ENCODE measurements around the gene SCARB1.
"Not testable (repeated sequence)": the region's sequence is repeated elsewhere in the genome, so short reads cannot be mapped to it uniquely, and the experiment has no call there.

SCARB1 gene, protein sequence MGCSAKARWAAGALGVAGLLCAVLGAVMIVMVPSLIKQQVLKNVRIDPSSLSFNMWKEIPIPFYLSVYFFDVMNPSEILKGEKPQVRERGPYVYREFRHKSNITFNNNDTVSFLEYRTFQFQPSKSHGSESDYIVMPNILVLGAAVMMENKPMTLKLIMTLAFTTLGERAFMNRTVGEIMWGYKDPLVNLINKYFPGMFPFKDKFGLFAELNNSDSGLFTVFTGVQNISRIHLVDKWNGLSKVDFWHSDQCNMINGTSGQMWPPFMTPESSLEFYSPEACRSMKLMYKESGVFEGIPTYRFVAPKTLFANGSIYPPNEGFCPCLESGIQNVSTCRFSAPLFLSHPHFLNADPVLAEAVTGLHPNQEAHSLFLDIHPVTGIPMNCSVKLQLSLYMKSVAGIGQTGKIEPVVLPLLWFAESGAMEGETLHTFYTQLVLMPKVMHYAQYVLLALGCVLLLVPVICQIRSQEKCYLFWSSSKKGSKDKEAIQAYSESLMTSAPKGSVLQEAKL

DNA sequence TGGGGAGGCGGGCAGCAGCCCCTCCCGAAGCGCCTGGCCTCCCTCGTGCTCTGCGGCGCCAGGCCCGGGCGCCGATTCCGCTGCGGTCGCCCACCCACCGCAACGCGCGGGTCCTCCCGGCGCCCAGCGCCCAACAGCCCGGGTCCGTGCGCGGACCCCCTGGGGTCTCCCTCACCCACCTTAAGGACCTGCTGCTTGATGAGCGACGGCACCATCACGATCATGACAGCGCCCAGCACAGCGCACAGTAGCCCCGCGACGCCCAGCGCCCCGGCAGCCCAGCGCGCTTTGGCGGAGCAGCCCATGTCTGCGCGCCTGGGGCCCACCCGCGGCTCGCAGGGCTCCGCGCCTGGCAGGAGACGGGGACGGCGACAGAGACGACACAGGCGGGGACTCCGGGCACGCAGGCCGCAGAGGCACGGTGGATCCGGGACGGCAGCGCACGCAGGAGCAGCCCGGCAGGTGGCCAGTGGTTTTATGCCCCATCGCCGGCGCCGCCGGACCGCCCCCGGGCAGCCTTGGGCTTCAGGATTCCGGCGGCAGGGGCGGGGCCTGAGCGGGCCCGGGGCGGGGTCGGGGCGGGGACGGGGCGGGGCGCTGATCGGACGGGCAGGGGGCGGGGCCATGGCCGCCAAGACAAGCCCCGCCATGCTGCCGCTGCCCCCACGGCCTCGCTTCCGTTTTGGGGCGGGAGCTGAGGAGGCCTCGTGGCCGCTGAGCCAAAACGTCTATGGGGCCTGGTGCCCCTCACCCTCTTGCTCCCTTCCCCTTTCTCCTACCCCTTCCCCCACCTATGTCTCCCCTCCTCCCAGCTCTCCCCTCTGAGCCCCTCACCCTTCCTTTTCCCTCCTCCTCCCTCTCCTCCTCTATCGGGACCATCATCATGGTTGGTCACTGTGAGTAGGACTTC, at the start of gene SCARB1:
SCARB1 (minus strand) TSS at position 449 of the 910 bp plus-strand sequence; CDS start at position 305, 144 bp downstream.
- peak; percentile 84 for DNase-seq
- in situ Hi-C loops (cut with MboI; ENCODE audit: low pct_unique_long_range_greater_than_20kb, low sequenced_read_pairs), result no loop called here

DNA sequence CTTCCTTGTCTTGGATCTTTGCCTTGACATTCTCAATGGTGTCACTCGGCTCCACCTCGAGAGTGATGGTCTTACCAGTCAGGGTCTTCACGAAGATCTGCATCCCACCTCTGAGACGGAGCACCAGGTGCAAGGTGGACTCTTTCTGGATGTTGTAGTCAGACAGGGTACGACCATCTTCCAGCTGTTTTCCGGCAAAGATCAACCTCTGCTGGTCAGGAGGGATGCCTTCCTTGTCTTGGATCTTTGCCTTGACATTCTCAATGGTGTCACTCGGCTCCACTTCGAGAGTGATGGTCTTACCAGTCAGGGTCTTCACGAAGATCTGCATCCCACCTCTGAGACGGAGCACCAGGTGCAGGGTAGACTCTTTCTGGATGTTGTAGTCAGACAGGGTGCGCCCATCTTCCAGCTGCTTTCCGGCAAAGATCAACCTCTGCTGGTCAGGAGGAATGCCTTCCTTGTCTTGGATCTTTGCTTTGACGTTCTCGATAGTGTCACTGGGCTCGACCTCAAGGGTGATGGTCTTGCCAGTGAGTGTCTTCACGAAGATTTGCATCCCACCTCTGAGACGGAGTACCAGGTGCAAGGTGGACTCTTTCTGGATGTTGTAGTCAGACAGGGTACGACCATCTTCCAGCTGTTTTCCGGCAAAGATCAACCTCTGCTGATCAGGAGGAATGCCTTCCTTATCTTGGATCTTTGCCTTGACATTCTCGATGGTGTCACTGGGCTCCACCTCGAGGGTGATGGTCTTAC, 49.0 kb upstream of the SCARB1 start:
- in situ Hi-C loops (cut with MboI; ENCODE audit: low pct_unique_long_range_greater_than_20kb, low sequenced_read_pairs); DNase-seq: not testable (repeated sequence)

DNA sequence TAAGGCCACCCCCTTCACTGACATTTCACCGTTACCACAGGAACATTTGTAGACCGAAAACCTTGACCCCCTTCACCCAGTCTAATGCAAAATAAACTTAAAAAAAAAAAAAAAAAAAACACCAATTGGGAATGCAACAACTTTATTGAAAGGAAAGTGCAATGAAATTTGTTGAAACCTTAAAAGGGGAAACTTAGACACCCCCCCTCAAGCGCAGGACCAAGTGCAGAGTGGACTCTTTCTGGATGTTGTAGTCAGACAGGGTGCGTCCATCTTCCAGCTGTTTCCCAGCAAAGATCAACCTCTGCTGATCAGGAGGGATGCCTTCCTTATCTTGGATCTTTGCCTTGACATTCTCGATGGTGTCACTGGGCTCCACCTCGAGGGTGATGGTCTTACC, 47.9 kb upstream of the SCARB1 start:
- DNase-seq; in situ Hi-C loops (cut with MboI; ENCODE audit: low pct_unique_long_range_greater_than_20kb, low sequenced_read_pairs): not testable (repeated sequence)

DNA sequence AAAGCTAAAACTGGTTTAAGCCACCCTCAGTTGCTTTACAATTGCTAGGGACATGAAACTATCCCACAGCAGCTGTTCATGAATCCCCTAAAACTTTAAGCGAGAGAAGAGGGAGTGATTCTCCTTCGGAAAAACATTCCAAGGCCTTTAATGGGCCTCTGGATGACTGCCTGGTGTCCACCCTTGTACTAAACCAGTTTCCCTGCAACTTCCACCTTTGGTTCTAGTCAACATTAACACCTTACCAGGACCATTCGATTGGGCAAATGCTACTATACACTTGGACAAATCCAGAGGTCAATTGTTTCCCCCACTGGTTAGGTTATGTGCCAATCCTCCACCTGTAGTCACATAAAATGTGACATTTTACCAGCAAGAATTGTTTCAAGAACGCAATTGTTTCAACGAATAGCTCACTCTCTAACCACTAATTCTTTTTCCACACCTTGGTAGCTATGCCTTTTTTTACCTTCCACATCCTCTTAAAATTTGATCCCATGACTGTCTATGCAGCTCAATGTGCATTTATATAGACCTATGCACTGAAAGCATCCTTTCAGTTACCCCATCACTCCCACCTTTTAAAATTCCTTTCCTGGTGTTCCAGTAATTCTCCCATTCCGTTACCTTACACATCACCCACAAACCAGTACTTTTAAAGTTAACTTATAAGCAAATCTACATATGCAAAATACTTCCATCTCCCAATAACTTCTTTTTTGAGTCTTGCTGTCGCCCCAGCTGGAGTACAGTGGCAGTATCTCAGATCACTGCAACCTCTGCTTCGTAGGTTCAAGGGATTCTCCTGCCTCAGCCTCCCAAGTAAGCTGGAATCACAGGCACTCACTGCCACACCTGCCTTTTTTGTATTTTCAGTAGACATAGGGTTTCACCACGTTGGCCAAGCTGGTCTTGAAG, 47.2 kb upstream of the SCARB1 start:
- in situ Hi-C loops (cut with MboI; ENCODE audit: low pct_unique_long_range_greater_than_20kb, low sequenced_read_pairs), result no loop called here

DNA sequence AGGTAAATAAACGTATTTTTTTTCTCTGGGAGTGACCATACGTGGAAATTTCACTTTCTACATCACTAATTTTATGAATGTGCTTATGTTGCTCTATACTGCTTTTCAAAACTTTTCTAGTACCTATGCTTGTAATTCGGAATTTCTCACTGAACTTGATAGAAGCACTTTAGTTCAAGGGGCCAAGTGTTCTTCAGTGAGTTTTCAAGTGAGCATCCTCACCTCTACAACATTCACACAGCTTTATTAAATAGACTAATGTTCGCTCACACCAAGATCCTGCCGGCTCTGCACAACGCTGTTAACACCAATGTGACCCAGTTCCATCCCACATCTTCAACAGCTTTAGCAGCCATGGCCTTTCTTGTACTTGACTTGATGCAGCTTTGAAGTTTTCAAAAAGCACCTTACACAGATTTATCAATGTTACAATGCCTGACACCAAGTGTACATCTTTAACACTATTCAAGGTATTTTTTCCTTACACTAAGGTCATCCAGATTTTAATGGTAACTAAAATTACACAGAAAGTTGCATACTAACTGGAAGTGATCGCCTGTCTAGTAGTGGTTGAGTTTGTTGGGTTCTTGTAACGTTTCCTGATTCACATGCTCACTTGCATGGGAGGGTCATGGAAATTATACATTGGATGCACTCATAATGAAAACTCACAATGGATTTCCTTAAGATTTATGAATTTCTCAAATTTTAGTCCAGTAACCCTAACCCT, 46.3 kb upstream of the SCARB1 start:
- in situ Hi-C loops (cut with MboI; ENCODE audit: low pct_unique_long_range_greater_than_20kb, low sequenced_read_pairs), result no loop called here
- no peak for DNase-seq

More for the DNA sequence above, 47.2 kb upstream of the SCARB1 start:
- DNase-seq, result no peak

DNA sequence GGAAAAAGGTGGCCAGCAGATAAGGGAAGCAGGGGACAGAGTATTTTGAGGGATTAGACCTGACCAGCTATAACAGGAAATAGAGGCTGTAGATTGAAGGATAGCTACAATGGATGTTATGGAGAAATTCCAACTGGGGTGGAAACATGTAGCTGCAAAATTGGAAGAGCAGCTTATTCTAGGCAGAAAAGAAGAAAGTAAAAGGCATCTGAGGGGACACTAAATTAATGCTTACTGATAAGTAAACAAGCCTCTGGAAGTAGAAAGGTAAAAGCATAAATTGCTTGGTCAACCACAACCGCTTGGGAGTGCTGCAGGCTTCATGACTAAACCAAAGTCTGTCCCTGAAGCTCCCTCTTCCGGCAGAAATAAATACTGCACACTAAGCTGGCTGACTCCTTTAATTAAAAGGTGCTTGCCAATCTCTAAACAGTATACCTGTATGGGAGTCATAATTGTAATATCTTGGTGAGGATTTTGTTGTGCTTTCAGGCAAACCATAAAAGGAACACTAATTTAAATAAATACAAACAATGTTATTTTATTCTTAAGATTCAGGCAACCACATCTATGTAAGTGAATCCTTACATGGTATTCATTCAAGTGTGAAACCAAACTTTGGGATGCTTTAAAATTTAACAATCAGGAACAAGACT, 43.1 kb upstream of the SCARB1 start:
- in situ Hi-C loops (cut with MboI; ENCODE audit: low pct_unique_long_range_greater_than_20kb, low sequenced_read_pairs), result no loop called here
- DNase-seq, result peak; percentile 93

DNA sequence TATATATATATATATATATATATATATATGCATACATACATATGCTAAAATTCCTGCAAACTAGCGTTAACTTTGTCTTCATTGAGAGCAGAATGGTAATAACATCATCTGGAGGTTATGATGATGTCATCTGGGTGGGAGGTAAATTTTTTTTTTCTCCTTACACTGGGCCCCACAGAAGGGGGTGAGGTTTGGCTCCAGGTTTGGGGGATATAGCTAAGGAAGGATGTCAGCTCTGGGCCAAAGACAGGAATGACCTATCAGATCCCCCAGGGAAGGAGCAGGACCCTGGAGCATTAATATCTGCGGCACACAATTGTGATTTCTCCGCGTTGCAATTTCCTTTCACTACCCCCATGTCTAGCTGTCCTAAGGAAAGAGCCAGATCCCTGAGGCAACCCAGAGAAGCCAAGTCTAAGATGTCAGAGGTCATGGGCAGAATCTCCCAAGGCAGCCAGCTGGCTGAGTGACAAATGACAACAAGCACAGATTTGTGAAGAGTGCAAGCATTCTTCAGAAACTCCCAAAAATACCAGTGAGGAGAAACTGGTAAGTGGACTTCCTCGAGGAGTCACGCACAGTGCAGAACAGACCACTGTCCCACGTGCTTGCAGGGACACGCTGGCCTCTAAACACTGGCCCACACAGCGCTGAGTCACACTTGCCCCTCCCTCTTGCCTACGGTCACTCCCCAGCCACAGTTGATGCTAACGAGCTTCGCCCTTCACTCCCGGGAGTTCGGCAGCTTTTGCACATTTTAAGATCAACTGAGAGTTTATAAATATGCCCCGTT, 40.8 kb upstream of the SCARB1 start:
- no peak for DNase-seq

DNA sequence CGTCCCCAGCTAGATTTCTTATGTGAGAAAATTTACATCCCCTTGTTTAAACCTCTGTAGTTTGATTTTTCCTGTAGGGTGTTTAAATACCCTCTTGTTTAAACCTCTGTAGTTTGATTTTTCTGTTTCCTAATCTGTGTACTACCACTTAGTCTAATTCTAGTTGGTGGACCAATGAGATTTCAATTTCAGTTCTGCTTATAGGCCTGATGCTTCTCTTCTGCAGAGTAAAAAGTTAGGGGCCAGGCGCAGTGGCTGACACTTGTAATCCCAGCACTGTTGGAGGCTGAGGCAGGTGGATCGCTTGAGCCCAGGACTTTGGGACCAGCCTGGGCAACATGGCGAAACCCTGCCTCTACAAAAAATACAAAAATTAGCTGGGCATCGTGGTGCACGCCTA, 39.3 kb upstream of the SCARB1 start:
- in situ Hi-C loops (cut with MboI; ENCODE audit: low pct_unique_long_range_greater_than_20kb, low sequenced_read_pairs), result no loop called here
- DNase-seq, result no peak

More for the DNA sequence above, 40.8 kb upstream of the SCARB1 start:
- in situ Hi-C loops (cut with MboI; ENCODE audit: low pct_unique_long_range_greater_than_20kb, low sequenced_read_pairs), result no loop called here

DNA sequence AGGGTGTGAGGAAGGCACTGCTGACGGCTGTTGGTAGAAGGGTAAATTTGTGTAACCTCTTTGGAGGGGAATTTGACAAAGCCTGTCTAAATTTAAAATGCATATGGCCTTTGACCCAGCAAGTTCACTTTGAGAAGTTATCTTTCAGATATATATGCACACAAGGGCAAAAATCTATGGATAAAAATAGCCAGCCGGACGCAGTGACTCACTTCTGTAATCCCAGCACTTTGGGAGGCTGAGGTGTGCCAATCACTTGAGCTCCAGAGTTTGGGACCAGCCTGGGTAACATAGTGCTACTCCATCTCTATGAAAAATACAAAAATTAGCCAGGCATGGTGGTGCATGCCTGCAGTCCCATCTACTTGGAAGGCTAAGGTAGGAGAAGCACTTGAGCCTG, 37.3 kb upstream of the SCARB1 start:
- no peak for DNase-seq
- in situ Hi-C loops (cut with MboI; ENCODE audit: low pct_unique_long_range_greater_than_20kb, low sequenced_read_pairs), result no loop called here

DNA sequence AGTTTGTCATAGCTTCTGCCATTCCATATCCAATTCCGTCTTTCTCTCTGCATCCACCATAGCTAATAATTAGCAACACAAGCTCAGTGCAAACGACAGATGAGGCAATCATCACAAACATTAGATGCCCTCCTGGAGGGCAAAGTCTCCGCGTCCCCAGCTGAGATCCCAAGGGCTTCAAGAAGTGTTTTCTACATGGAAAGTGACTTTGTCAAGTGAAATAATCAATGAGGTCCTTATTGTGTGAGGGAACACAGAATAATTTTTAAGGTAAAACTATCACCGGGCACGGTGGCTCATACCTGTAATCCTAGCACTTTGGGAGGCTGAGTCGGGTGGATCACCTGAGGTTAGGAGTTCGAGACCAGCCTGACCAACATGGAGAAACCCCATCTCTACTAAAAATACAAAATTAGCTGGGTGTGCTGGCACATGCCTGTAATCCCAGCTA, 36.7 kb upstream of the SCARB1 start:
- DNase-seq; in situ Hi-C loops (cut with MboI; ENCODE audit: low pct_unique_long_range_greater_than_20kb, low sequenced_read_pairs): not testable (repeated sequence)

DNA sequence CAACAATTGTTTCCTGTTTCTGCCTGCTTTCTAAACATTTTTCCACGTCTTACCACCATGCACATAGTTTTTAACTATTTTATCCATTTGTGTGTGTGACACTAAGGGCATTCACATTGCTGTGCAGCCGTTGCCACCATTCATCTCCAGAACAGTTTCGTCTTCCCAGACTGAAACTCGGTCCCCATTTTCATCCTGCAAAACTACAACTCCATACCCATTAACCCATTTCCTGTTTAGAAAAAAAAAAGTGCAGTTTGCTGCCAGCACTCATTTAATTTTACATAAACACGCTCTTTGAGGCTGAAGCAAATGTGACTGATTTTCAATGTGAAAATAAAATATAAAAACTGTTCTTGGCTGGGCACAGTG, 35.2 kb upstream of the SCARB1 start:
- in situ Hi-C loops (cut with MboI; ENCODE audit: low pct_unique_long_range_greater_than_20kb, low sequenced_read_pairs), result no loop called here
- no peak for DNase-seq

DNA sequence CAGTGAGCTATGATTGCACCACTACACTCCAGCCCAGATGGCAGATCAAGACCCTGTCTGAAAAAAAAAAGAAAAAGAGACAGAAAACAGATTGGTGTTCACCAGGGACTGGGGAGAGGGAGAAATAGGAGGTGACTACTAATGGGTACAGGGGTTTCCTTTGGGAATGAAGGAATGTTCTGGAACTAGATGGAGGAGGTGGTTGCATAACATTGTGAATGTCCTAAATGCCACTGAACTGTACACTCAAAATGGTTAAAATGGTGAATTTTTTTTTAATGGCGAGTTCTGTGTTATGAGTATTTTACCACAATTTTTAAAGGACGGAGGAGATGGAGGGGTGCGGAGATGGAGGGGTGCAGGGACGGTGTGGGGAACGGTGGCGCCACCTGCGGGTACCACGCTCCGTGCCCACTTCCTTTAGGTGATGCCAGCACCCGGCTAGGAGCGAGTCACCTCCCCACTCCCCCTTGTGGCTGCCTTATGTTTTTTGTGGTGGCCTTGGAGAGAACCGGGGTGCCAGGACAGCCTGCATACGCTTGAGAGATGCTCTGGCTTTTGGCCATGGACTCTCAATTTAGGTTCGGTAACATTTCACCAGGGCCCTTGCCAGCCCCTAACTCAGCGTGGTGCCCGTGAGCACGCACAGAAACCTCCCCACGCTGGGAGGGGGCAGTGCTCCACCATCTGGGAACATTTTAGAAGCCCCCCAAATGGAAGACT, 34.7 kb upstream of the SCARB1 start:
- DNase-seq, result peak; percentile 50

DNA sequence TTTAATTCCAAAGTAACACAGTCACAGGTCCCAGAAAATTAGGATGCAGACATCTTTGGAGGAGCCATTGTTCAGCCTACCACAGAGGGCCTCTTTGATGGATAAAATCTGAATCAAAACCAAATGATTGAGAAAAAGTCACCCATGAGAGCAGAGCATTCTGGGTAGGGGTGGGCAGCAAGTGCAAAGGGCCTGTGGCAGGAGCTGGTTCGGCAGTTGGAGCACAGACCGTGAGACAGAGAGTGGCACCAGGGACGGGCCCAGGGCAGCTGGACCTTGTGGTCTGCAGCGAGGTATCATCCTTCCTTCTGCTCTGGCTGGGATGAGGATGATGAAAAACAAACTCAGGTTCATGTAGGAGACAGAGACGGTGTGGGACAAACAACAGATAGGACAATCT, 32.8 kb upstream of the SCARB1 start:
- no peak for DNase-seq
- in situ Hi-C loops (cut with MboI; ENCODE audit: low pct_unique_long_range_greater_than_20kb, low sequenced_read_pairs), result no loop called here

More for the DNA sequence above, 34.7 kb upstream of the SCARB1 start:
- in situ Hi-C loops (cut with MboI; ENCODE audit: low pct_unique_long_range_greater_than_20kb, low sequenced_read_pairs), result no loop called here

DNA sequence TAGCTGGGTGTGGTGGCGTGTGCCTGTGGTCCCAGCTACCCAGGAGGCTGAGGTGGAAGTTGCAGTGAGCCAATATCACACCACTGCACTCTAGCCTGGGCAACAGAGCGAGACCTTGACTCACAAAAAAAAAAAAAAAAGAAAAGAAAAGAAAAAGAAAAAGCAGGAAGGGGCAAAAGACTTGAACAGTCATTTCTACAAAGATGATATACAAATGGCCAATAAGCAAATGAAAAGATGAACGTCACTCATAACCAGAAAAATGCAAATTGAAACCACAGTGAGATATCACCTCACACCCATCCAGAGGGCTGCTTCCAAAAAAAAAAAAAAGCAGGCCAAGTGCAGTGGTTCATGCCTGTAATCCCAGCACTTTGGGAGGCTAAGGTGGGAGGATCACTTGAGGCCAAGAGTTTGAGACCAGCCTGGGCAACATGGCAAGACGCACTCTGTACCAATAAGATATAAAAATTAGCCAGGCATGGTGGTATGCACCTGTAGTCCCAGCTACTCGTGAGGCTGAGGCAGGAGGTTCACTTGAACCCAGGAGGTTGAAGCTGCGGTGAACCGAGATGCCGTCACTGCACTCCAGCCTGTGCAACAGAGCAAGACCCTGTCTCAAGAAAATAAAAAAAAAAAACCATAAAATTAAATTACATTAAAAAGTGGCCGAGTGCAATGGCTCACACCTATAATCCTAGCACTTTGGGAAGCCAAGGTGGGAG, 30.3 kb upstream of the SCARB1 start:
- in situ Hi-C loops (cut with MboI; ENCODE audit: low pct_unique_long_range_greater_than_20kb, low sequenced_read_pairs), result no loop called here
- no peak for DNase-seq

DNA sequence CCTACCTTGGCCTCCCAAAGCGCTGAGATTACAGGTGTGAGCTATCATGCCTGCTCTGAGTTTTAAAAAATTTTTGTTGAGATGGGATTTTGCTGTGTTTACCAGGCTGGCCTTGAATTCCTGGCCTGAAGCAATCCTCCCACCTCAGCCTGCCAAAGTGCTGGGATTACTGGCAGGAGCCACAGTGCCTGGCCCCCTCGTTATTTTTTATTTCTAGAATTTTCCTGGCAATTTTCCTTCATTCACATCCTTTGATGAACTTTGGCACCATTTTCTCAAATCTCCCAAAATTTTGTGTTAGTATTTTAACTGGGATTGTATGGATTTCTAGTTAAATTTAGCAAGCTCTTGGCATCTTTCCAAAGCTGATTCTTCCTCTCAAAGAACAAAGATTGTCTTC, 24.6 kb upstream of the SCARB1 start:
- no peak for DNase-seq
- in situ Hi-C loops (cut with MboI; ENCODE audit: low pct_unique_long_range_greater_than_20kb, low sequenced_read_pairs), result no loop called here
